Choroid plexus epithelial cell (primary cell): Measurements from ENCODE around the gene COL15A1.

Experiments
- DNase-seq: peaks from one replicate; pipeline ENCODE4 v3.0.0-alpha.2; 2010; ENCODE audit warnings: low read depth
- H3K4me3 ChIP-seq: 2 replicates; pipeline ENCODE4 v1.5.1; 2011; ENCODE audit warnings: low read depth, mild to moderate bottlenecking, control low read depth, low read length, moderate library complexity
- TF ChIP-seq, protein P1 (sequence below): conservative IDR thresholded peaks from 2 replicates; pipeline ENCODE4 v1.5.1; 2011; ENCODE audit warnings: low read depth, mild to moderate bottlenecking, control low read depth, inconsistent platforms, low read length, moderate library complexity

COL15A1 gene

DNA sequence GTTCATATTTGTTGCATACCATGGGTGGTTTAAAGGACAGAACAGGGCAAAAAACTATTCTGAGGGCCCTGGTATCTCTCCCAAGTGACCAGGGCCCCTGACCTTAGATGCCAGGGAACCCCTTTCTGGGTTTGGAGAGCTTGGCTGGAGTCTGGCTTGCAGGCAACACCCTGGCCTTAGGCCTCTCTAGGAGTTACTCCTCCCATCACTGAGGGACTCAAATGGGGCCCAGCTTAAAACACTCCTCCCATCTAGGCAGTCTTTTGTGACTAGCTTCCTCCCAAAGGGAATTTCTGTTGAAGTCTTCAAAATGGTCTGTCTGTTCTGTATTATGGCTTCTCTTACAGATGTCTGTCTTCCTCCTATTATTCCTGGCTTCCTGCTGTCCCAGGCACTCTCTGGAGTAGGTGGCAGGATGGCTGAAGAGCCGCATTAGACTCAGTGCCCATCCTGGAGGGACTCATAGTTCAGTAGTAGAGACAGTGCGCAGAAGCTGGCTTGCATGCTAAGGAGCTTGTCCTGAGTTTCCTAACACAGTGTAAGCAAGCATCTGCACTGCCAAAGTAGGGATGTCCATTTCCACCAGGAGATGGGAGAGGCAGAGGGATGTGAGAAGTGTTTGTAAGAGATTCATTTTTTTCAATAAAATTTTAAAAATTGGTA, 10.0 kb downstream of the COL15A1 start:
- DNase-seq: no peak

DNA sequence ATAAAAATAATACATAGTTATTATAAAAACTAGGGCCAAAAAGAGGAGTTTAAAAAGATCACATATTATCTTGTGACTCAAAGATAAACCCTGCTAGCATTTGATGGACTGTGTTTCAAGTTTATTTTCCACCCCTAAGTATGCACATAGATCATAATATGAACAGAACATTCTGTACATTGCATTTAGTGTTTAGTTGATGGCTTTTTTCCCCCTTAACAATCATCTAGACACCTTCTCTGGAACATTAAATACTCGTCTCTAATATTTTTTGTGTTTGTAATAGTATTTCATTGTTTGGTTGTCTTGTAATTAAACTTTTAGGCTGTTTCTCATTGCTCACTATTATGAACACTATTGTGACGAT, 10.5 kb downstream of the COL15A1 start:
- DNase-seq: no peak
- H3K4me3 ChIP-seq: no peak overlapping the region
- TF ChIP-seq, protein P1, sequence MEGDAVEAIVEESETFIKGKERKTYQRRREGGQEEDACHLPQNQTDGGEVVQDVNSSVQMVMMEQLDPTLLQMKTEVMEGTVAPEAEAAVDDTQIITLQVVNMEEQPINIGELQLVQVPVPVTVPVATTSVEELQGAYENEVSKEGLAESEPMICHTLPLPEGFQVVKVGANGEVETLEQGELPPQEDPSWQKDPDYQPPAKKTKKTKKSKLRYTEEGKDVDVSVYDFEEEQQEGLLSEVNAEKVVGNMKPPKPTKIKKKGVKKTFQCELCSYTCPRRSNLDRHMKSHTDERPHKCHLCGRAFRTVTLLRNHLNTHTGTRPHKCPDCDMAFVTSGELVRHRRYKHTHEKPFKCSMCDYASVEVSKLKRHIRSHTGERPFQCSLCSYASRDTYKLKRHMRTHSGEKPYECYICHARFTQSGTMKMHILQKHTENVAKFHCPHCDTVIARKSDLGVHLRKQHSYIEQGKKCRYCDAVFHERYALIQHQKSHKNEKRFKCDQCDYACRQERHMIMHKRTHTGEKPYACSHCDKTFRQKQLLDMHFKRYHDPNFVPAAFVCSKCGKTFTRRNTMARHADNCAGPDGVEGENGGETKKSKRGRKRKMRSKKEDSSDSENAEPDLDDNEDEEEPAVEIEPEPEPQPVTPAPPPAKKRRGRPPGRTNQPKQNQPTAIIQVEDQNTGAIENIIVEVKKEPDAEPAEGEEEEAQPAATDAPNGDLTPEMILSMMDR: no peak

More for the DNA sequence above, 10.0 kb downstream of the COL15A1 start:
- TF ChIP-seq, protein P1: no peak
- no peak overlapping the region for H3K4me3 ChIP-seq

DNA sequence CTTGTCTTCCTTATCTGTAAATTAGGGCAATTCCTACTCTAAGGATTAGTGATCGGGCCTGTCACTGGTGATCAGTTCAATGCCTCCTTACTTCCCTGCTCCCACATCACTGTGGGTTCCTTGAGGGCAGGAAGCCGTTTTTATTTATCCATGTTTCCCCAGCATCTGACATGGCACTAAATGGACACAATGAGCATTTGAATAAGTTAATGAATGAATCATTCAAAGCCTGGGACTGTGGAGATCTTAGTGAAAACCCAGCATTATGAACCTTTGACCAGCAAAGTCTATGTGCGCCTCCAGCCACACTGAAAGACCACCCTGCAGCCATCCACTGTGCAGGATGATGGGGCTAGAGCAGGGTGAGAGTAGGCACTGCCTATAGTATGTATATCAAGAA, 11.6 kb downstream of the COL15A1 start:
- TF ChIP-seq, protein P1: no peak
- no peak for DNase-seq
- no peak overlapping the region for H3K4me3 ChIP-seq

DNA sequence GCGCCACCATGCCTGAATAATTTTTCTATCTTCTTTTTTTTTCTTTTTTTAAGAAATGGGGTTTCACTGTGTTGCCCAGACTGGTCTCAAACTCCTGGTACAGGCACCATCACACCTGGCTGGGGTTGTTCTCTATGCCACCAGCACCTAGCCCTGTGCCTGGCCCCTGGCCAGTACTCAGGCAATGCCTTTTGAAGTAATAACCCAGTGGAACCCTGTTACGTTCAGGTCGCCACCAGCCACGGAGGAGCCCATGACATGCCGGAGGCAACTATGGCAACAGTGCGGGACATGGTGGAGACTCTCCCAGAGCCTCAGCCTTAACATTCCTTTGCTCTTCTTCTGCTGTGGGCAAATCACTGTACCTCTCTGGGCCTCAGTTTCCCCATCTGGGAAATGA, 14.1 kb downstream of the COL15A1 start:
- TF ChIP-seq, protein P1: no peak

DNA sequence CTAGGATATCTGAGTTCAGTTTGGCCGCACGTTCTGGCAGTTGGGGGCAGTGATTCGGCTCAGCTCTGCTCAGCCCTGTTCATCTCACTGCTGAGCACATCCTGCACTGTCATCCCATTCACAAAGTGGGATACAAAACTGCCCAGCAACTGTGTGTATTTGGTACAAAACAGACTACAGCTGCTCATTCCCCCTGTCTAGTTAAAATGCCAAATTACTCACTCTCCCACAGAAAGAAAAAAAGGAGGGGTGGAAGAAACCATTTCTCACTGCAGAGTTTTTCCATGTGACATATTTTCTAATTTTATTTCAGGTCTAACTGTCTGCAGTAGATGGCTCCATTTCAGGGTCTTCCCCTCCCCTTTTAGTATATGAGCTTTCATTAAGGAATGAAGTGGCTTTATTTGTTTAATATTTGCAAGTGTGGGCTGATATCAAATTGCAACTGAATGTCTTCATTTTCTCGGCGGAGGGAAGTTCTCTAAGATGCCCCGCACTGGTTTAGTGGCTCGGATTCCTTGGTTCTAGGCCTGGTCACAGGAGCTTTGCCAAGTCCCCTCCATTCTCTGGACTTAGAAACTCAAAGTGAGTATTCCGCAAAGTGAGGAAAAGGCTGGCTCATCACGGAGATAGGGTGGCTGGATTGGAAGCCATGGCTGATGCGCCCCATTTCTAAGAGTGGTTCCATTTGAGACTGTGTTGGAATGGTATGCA, 14.7 kb downstream of the COL15A1 start:
- TF ChIP-seq, protein P1: no peak
- peak; percentile 67 for DNase-seq
- no peak overlapping the region for H3K4me3 ChIP-seq

More for the DNA sequence above, 14.1 kb downstream of the COL15A1 start:
- no peak overlapping the region for H3K4me3 ChIP-seq
- DNase-seq: no peak

DNA sequence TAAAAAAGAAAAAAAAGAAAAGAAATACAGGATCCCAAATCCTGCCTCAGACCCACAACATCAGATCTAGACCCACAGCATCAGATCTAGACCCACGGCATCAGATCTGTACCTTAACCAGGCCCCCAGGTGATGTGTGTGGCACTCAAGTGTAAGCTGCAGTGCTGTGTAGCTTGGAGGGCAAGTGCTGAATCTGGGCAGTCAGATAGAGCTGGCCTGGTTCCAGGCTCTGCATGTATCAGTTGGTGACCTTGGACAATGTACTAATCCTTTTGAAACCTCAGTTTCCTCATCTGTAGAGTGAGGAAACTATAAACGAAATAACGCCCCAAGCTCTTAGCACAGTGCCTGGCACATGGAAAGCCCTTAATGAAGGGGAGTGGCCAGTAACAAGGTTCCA, 16.7 kb downstream of the COL15A1 start:
- H3K4me3 ChIP-seq: no peak overlapping the region
- DNase-seq: no peak
- TF ChIP-seq, protein P1: no peak
